ENCODE measurements around the gene UNC45A. TPM values are rescaled to one million over a fixed set of nuclear protein-coding genes. Genes with fewer than 3 reads are reported as not detected.

Gene UNC45A
- total RNA-seq, 1 donor from 2014 or later, result 102 TPM

DNA sequence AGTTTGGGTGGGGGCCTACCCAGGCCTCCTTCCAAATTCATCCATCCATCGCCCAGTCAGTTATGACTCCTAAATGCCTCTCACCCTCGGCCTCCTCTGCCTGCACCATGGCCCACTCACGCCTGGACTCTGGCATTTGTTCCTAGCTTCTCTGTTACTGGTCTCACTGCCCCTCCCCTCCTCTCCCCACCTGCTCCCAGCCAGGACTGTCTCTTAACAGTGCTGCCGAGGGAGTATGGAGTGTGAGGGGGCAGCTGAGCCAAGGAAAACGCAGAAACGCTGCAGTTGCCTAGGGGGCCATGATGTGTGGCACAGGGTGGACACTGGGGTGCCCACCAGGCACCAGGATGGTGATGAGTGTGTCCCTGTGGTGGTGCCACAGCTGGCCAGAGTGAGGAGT, 22.7 kb downstream of the UNC45A start:
- H3K4me3 Mint-ChIP-seq (ENCODE audit: unreplicated experiment), result peak overlapping the region; percentile 86
- DNase-seq (ENCODE audit: low spot score), result no peak
- no peaks in the 10 kb centered on the region for H3K9me3 Mint-ChIP-seq (ENCODE audit: unreplicated experiment)
- peaks cover 2% of the 10 kb centered on the region for H3K4me1 Mint-ChIP-seq (ENCODE audit: unreplicated experiment)
- TF ChIP-seq, protein P1, sequence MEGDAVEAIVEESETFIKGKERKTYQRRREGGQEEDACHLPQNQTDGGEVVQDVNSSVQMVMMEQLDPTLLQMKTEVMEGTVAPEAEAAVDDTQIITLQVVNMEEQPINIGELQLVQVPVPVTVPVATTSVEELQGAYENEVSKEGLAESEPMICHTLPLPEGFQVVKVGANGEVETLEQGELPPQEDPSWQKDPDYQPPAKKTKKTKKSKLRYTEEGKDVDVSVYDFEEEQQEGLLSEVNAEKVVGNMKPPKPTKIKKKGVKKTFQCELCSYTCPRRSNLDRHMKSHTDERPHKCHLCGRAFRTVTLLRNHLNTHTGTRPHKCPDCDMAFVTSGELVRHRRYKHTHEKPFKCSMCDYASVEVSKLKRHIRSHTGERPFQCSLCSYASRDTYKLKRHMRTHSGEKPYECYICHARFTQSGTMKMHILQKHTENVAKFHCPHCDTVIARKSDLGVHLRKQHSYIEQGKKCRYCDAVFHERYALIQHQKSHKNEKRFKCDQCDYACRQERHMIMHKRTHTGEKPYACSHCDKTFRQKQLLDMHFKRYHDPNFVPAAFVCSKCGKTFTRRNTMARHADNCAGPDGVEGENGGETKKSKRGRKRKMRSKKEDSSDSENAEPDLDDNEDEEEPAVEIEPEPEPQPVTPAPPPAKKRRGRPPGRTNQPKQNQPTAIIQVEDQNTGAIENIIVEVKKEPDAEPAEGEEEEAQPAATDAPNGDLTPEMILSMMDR (IDR thresholded peaks at IDR 0.05; ENCODE audit: unreplicated experiment), result no peak
- peaks cover 9% of the 10 kb centered on the region for H3K36me3 Mint-ChIP-seq (ENCODE audit: low read depth, unreplicated experiment)
- peaks cover 16% of the 10 kb centered on the region for H3K27me3 Mint-ChIP-seq (ENCODE audit: unreplicated experiment)
- no peak overlapping the region for H3K27ac Mint-ChIP-seq (ENCODE audit: unreplicated experiment)

DNA sequence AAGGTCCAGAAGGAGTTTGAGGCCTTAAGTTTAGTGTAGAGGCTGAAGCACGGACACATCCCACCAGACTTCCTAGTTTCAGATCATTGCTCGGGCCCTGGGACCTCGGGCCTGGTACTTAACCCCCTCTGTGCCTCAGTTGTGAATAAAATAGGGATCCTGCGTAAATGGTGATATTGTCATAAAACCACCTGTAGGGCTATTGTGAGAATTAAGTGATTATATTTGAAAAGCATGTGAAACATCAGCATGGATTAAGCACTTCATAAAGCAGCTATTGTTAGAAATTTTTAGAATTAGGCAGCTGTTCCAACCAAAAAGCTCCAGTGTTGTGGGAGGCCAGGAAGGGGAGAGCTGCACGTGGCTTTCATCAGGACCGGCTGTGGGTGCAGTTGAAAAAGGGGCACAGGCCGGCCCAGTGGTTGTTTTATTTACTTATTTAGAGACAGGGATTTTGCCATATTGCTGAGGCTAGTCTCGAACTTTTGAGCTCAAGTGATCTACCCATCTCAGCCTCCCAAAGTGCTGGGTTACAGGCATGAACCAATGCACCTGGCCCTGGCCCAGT, 24.0 kb downstream of the UNC45A start:
- peak overlapping the region; percentile 36 for H3K27ac Mint-ChIP-seq (ENCODE audit: unreplicated experiment)

DNA sequence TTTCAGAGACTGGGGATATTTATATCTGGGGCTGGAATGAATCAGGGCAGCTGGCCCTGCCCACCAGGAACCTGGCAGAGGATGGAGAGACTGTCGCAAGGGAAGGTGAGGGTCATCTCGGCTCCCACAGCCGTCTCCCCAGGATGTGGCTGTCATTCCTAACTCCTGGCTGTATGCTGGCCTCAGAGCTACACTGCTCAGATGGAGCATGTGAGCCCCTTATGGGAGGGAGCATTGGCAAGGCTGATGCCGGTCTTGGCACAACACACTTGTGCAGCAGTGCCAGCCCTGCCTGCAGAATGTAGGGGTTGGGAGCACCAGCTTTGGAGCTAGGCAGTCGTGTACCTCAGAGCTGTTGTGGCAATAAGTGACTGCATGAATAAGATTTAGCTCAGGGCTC, 24.8 kb downstream of the UNC45A start:
- Mint-ChIP-seq H3K36me3 (ENCODE audit: low read depth, unreplicated experiment) (peaks cover 7% of the 10 kb centered on the region), H3K9me3 (ENCODE audit: unreplicated experiment) (no peaks in the 10 kb centered on the region), H3K27me3 (ENCODE audit: unreplicated experiment) (peaks cover 10% of the 10 kb centered on the region), H3K27ac (ENCODE audit: unreplicated experiment) (no peak overlapping the region), H3K4me3 (ENCODE audit: unreplicated experiment) (no peak overlapping the region), H3K4me1 (ENCODE audit: unreplicated experiment) (peaks cover 2% of the 10 kb centered on the region)
- DNase-seq (ENCODE audit: low spot score), result no peak
- TF ChIP-seq, protein P1 (IDR thresholded peaks at IDR 0.05; ENCODE audit: unreplicated experiment), result no peak

More for the DNA sequence above, 24.0 kb downstream of the UNC45A start:
- Mint-ChIP-seq H3K27me3 (ENCODE audit: unreplicated experiment) (peaks cover 10% of the 10 kb centered on the region), H3K4me1 (ENCODE audit: unreplicated experiment) (peaks cover 2% of the 10 kb centered on the region), H3K9me3 (ENCODE audit: unreplicated experiment) (no peaks in the 10 kb centered on the region), H3K4me3 (ENCODE audit: unreplicated experiment) (no peak overlapping the region), H3K36me3 (ENCODE audit: low read depth, unreplicated experiment) (peaks cover 7% of the 10 kb centered on the region)
- no peak for DNase-seq (ENCODE audit: low spot score)
- TF ChIP-seq, protein P1 (IDR thresholded peaks at IDR 0.05; ENCODE audit: unreplicated experiment), result no peak

DNA sequence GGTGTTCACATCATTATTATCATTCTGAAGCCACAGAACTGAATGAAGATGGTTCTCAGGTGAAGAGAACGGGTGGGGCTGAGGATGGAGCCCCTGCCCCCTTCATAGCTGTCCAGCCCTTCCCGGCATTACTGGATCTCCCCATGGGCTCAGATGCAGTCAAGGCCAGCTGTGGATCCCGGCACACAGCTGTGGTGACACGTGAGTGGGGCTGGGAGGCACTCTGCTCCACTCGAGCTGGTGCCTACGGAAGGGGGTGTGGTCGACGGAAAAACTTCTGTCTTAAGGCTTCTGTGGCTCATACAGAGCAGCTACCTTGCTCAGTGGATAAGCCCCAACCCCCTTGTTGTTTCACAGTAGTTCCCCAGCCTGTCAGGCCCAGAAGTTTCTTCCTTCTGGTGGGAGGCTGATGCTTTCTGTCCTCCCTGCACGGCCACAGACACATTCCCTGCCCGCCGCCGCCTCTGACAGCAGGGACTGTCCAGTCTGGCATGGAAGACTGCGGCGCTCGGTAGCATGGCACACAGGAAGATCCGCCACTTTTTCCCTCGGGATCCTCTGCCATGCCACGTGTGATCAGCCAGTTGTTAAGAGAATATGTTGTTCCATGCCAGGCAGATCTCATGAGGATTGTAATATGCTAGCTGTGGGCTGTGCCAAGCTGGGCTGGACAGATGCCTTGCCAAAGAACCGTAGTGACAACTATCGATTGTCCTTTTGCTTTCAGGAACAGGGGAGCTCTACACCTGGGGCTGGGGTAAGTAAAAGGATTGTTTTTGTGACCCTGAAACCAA, 25.4 kb downstream of the UNC45A start:
- Mint-ChIP-seq H3K27ac (ENCODE audit: unreplicated experiment) (no peak overlapping the region), H3K9me3 (ENCODE audit: unreplicated experiment) (no peaks in the 10 kb centered on the region), H3K27me3 (ENCODE audit: unreplicated experiment) (peaks cover 8% of the 10 kb centered on the region), H3K4me1 (ENCODE audit: unreplicated experiment) (peaks cover 2% of the 10 kb centered on the region), H3K4me3 (ENCODE audit: unreplicated experiment) (peak overlapping the region; percentile 2), H3K36me3 (ENCODE audit: low read depth, unreplicated experiment) (peaks cover 7% of the 10 kb centered on the region)
- TF ChIP-seq, protein P1 (IDR thresholded peaks at IDR 0.05; ENCODE audit: unreplicated experiment), result no peak
- no peak for DNase-seq (ENCODE audit: low spot score)

DNA sequence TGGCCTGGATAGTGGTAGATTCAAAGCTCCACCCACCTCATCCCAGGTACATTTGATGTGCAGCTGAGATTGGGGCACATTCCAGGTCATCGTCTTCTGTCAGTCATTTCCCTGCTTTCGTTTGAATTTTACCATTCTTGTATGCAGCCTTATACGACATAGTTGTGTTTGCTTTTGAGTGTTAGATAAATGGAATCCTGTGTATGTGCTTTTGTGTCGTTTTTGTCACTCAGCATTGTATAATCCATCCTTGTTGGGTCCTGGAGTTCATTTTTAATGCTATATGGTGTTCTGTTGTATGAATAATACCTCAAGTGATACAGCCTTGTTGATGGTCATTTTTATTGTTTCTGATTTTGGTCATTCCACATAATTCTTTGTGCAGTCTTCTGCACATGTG, 26.9 kb downstream of the UNC45A start:
- H3K36me3 Mint-ChIP-seq (ENCODE audit: low read depth, unreplicated experiment), result peaks cover 7% of the 10 kb centered on the region
- DNase-seq (ENCODE audit: low spot score), result no peak
- no peak overlapping the region for H3K4me3 Mint-ChIP-seq (ENCODE audit: unreplicated experiment)
- peaks cover 6% of the 10 kb centered on the region for H3K27me3 Mint-ChIP-seq (ENCODE audit: unreplicated experiment)
- peaks cover 2% of the 10 kb centered on the region for H3K4me1 Mint-ChIP-seq (ENCODE audit: unreplicated experiment)
- no peaks in the 10 kb centered on the region for H3K9me3 Mint-ChIP-seq (ENCODE audit: unreplicated experiment)
- H3K27ac Mint-ChIP-seq (ENCODE audit: unreplicated experiment), result no peak overlapping the region
- TF ChIP-seq, protein P1 (IDR thresholded peaks at IDR 0.05; ENCODE audit: unreplicated experiment), result no peak

Measured in endothelial cell (in vitro differentiated cells).